SK-N-SH treated with all-trans-retinoic acid at 6 μM for 48 hours (cell line): ENCODE measurements around the gene HES6.

Experiments used
- ATAC-seq: fragments of 200-7000 bp; cut with Tn5 transposase; 3 replicates; pipeline ENCODE4 v1.9.1; 2020; ENCODE audit warnings: mild to moderate bottlenecking, moderate library complexity
- ARNTL ChIP-seq: fragments of 450-650 bp; formaldehyde crosslinking; IDR thresholded peaks from 2 replicates; pipeline ENCODE4 v1.5.0; 2020; ENCODE audit warnings: low read depth, mild to moderate bottlenecking, moderate library complexity, borderline replicate concordance
- BACH2 ChIP-seq: fragments of 250-450 bp; sonication (Bioruptor Pico); IDR thresholded peaks from 2 replicates; pipeline ENCODE4 v1.9.0; 2021; ENCODE audit warnings: mild to moderate bottlenecking, borderline replicate concordance
- CSDC2 ChIP-seq: fragments of 250-450 bp; sonication (Bioruptor Pico); IDR thresholded peaks from 2 replicates; pipeline ENCODE4 v1.5.0; 2020; ENCODE audit warnings: mild to moderate bottlenecking, moderate library complexity
- ESRRG ChIP-seq: fragments of 250-450 bp; sonication (Bioruptor Pico); IDR thresholded peaks from 2 replicates; pipeline ENCODE4 v1.6.1; 2021; ENCODE audit warnings: mild to moderate bottlenecking
- GLIS3 ChIP-seq: fragments of 250-450 bp; sonication (Bioruptor Pico); IDR thresholded peaks from 2 replicates; pipeline ENCODE4 v1.5.0; 2020; ENCODE audit warnings: mild to moderate bottlenecking, moderate library complexity
- ISL1 ChIP-seq: fragments of 250-450 bp; sonication (Bioruptor Pico); IDR thresholded peaks from 2 replicates; pipeline ENCODE4 v2.1.2; 2022; ENCODE audit warnings: mild to moderate bottlenecking, moderate library complexity
- PPARA ChIP-seq: fragments of 250-450 bp; sonication (Bioruptor Pico); IDR thresholded peaks from 2 replicates; pipeline ENCODE4 v1.5.0; 2020; ENCODE audit warnings: mild to moderate bottlenecking, borderline replicate concordance
- RARB ChIP-seq: fragments of 250-450 bp; sonication (Bioruptor Pico); IDR thresholded peaks from 2 replicates; pipeline ENCODE4 v1.8.0; 2021; ENCODE audit warnings: mild to moderate bottlenecking, moderate library complexity
- SNAI2 ChIP-seq: fragments of 250-450 bp; sonication (Bioruptor Pico); IDR thresholded peaks from 2 replicates; pipeline ENCODE4 v1.5.0; 2020; ENCODE audit warnings: mild to moderate bottlenecking, moderate library complexity
- TOX ChIP-seq: fragments of 250-450 bp; sonication (Bioruptor Pico); IDR thresholded peaks from 2 replicates; pipeline ENCODE4 v1.8.0; 2021; ENCODE audit warnings: mild to moderate bottlenecking, moderate library complexity, borderline replicate concordance
- ZC3H10 ChIP-seq: fragments of 250-450 bp; sonication (Bioruptor Pico); IDR thresholded peaks from 2 replicates; pipeline ENCODE4 v1.5.1; 2021; ENCODE audit warnings: mild to moderate bottlenecking, moderate library complexity
- ZFP3 ChIP-seq: fragments of 250-450 bp; sonication (Bioruptor Pico); IDR thresholded peaks from 2 replicates; pipeline ENCODE4 v1.5.0; 2020; ENCODE audit warnings: mild to moderate bottlenecking, moderate library complexity
- ZFP30 ChIP-seq: fragments of 450-650 bp; formaldehyde crosslinking; IDR thresholded peaks from 2 replicates; pipeline ENCODE4 v1.5.0; 2022; ENCODE audit warnings: mild to moderate bottlenecking, moderate library complexity
- ZNF565 ChIP-seq: fragments of 450-650 bp; formaldehyde crosslinking; conservative IDR thresholded peaks from 2 replicates; pipeline ENCODE4 v1.5.0; 2020; ENCODE audit warnings: low read depth, mild to moderate bottlenecking, moderate library complexity
- ZNF70 ChIP-seq: fragments of 450-650 bp; formaldehyde crosslinking; IDR thresholded peaks from 2 replicates; pipeline ENCODE4 v1.5.0; 2020; ENCODE audit warnings: mild to moderate bottlenecking, moderate library complexity
- TF ChIP-seq, protein P1 (sequence below): fragments of 250-450 bp; sonication (Bioruptor Pico); IDR thresholded peaks from 2 replicates; pipeline ENCODE4 v1.5.1; 2021; ENCODE audit warnings: mild to moderate bottlenecking, moderate library complexity
- TF ChIP-seq, protein P2 (sequence below): fragments of 250-450 bp; sonication (Bioruptor Pico); IDR thresholded peaks from 2 replicates; pipeline ENCODE4 v1.5.1; 2020; ENCODE audit warnings: low read depth, mild to moderate bottlenecking, moderate library complexity
- TF ChIP-seq, protein P3 (sequence below): fragments of 250-450 bp; sonication (Bioruptor Pico); IDR thresholded peaks from 2 replicates; pipeline ENCODE4 v1.5.0; 2020; ENCODE audit warnings: mild to moderate bottlenecking, moderate library complexity
- TF ChIP-seq, protein P4 (sequence below): fragments of 250-450 bp; sonication (Bioruptor Pico); IDR thresholded peaks from 2 replicates; pipeline ENCODE4 v1.8.0; 2021; ENCODE audit warnings: low read depth, mild to moderate bottlenecking, moderate library complexity, borderline replicate concordance

Gene HES6

DNA sequence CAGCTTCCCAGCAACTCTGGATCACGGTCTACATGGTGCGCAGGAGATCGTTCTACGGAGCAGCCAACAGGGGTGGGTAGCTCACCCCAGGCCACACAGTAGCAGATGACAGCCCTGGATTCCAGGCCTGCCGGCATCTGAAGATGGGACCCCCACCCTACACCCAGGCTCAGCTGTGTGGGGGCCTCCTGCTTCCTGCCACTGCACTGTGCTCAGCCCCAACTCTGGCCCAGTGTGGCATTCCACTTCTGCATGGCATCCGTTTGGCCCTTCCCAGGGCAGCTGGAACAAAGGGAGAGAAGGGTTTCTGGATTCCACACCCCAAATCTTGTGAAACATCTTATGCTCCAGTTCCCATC lies 39.5 kb upstream of the HES6 start:
- ATAC-seq: no peak
- TF ChIP-seq, protein P1, sequence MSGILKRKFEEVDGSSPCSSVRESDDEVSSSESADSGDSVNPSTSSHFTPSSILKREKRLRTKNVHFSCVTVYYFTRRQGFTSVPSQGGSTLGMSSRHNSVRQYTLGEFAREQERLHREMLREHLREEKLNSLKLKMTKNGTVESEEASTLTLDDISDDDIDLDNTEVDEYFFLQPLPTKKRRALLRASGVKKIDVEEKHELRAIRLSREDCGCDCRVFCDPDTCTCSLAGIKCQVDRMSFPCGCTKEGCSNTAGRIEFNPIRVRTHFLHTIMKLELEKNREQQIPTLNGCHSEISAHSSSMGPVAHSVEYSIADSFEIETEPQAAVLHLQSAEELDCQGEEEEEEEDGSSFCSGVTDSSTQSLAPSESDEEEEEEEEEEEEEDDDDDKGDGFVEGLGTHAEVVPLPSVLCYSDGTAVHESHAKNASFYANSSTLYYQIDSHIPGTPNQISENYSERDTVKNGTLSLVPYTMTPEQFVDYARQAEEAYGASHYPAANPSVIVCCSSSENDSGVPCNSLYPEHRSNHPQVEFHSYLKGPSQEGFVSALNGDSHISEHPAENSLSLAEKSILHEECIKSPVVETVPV (CRISPR knock-in tag): no peak
- TF ChIP-seq BACH2 (CRISPR knock-in tag) (no peak), ZFP3 (no peak), CSDC2 (CRISPR knock-in tag) (no peak), ISL1 (CRISPR knock-in tag) (no peak), ZFP30 (CRISPR knock-in tag) (no peak), ZNF565 (CRISPR knock-in tag) (no peak), PPARA (no peak), ZNF70 (CRISPR knock-in tag) (no peak), ESRRG (CRISPR knock-in tag) (no peak)
- TF ChIP-seq, protein P2, sequence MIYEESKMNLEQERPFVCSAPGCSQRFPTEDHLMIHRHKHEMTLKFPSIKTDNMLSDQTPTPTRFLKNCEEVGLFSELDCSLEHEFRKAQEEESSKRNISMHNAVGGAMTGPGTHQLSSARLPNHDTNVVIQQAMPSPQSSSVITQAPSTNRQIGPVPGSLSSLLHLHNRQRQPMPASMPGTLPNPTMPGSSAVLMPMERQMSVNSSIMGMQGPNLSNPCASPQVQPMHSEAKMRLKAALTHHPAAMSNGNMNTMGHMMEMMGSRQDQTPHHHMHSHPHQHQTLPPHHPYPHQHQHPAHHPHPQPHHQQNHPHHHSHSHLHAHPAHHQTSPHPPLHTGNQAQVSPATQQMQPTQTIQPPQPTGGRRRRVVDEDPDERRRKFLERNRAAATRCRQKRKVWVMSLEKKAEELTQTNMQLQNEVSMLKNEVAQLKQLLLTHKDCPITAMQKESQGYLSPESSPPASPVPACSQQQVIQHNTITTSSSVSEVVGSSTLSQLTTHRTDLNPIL (CRISPR knock-in tag): no peak

DNA sequence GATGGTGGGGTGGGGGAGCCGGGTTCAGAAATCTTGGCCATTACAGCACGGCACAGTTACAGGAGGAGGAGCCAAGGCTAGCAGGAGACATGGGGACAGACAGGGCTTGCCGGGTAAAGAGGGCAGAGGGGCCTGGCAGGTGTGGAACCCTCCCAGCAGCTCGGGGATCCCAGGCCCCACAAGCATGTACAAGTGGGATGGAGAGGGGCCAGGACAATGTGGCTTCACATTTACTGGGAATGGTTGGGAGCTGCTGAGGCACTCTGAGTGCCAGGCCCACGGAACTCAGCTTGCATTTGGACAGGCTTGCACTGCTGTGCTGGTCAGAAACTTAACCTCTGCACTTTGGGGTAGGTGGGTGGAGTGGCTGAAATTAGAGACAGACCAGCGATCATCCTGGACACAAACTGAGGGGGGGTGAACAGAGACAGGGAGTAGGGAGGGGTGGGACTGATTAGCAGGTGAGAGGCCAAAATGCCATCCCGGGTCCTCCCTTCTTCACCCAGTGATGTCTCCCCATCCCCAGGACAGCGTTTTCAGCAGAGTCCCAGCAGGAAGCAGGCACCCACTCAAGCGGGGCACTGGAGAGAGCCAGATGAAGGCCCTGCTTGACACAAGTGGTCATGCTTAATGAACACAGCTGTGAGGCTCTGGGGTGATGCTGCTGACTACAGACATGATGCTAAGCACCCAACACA lies 38.9 kb upstream of the HES6 start:
- no peak for ATAC-seq
- TF ChIP-seq ARNTL (CRISPR knock-in tag) (no peak), RARB (no peak), BACH2 (CRISPR knock-in tag) (no peak), ISL1 (CRISPR knock-in tag) (no peak), SNAI2 (CRISPR knock-in tag) (no peak), PPARA (no peak), CSDC2 (CRISPR knock-in tag) (no peak), ZFP3 (no peak), ESRRG (CRISPR knock-in tag) (no peak), GLIS3 (no peak)
- TF ChIP-seq, protein P1 (CRISPR knock-in tag): no peak
- TF ChIP-seq, all 23 proteins: peak for 0

DNA sequence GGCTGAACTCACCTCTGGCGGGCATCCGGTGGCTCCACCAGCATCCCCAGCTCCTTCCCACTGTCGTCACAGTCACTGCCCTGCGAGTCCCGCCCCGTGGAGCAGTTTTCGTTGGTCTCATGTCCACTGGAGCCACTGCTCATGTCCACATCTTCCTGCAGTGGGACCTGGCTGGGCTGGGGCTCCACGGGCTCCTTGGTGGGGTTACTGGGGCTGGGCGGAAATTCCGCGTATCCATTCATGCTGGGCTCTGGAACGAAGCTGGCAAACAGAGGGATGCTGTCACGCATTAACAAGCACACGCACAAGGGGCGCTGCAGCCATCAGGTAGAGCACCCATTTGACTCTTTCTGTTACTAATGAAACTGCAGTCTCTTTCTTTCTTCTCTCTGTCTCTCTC lies 37.9 kb upstream of the HES6 start:
- TF ChIP-seq ZC3H10 (CRISPR knock-in tag) (no peak), PPARA (no peak), TOX (CRISPR knock-in tag) (no peak), ZFP30 (CRISPR knock-in tag) (no peak)
- TF ChIP-seq, protein P3, sequence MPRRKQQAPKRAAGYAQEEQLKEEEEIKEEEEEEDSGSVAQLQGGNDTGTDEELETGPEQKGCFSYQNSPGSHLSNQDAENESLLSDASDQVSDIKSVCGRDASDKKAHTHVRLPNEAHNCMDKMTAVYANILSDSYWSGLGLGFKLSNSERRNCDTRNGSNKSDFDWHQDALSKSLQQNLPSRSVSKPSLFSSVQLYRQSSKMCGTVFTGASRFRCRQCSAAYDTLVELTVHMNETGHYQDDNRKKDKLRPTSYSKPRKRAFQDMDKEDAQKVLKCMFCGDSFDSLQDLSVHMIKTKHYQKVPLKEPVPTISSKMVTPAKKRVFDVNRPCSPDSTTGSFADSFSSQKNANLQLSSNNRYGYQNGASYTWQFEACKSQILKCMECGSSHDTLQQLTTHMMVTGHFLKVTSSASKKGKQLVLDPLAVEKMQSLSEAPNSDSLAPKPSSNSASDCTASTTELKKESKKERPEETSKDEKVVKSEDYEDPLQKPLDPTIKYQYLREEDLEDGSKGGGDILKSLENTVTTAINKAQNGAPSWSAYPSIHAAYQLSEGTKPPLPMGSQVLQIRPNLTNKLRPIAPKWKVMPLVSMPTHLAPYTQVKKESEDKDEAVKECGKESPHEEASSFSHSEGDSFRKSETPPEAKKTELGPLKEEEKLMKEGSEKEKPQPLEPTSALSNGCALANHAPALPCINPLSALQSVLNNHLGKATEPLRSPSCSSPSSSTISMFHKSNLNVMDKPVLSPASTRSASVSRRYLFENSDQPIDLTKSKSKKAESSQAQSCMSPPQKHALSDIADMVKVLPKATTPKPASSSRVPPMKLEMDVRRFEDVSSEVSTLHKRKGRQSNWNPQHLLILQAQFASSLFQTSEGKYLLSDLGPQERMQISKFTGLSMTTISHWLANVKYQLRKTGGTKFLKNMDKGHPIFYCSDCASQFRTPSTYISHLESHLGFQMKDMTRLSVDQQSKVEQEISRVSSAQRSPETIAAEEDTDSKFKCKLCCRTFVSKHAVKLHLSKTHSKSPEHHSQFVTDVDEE (CRISPR knock-in tag): no peak
- TF ChIP-seq, protein P4, sequence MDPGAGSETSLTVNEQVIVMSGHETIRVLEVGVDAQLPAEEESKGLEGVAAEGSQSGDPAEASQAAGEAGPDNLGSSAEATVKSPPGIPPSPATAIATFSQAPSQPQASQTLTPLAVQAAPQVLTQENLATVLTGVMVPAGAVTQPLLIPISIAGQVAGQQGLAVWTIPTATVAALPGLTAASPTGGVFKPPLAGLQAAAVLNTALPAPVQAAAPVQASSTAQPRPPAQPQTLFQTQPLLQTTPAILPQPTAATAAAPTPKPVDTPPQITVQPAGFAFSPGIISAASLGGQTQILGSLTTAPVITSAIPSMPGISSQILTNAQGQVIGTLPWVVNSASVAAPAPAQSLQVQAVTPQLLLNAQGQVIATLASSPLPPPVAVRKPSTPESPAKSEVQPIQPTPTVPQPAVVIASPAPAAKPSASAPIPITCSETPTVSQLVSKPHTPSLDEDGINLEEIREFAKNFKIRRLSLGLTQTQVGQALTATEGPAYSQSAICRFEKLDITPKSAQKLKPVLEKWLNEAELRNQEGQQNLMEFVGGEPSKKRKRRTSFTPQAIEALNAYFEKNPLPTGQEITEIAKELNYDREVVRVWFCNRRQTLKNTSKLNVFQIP (CRISPR knock-in tag): no peak
- no peak for ATAC-seq
